Measurements from ENCODE around the gene SLC4A2.
"Not testable (repeated sequence)": the region's sequence is repeated elsewhere in the genome, so short reads cannot be mapped to it uniquely, and the experiment has no call there.

The SLC4A2 gene

GRCh38 chr7:151019130-151019447 lies 40.3 kb upstream of the SLC4A2 start:
- no peak for DNase-seq
- in situ Hi-C loops (cut with MboI; ENCODE audit: low pct_unique_long_range_greater_than_20kb, low sequenced_read_pairs), result no loop called here

- in situ Hi-C loops (cut with MboI; ENCODE audit: low pct_unique_long_range_greater_than_20kb, low sequenced_read_pairs), result no loop called here
- DNase-seq, result no peak
Measured at GRCh38 chr7:151020231-151020630, 39.2 kb upstream of the SLC4A2 start.

- in situ Hi-C loops (cut with MboI; ENCODE audit: low pct_unique_long_range_greater_than_20kb, low sequenced_read_pairs), result no loop called here
- DNase-seq, result no peak
Measured at GRCh38 chr7:151023232-151023631, 36.2 kb upstream of the SLC4A2 start.

GRCh38 chr7:151024435-151025056 lies 34.8 kb upstream of the SLC4A2 start, which contains the start of gene ATG9B:
Gene ATG9B, minus strand, starts transcription at chr7:151024494. Its CDS starts 71 bp downstream, at chr7:151024423.
- no peak for DNase-seq
- in situ Hi-C loops (cut with MboI; ENCODE audit: low pct_unique_long_range_greater_than_20kb, low sequenced_read_pairs), result no loop called here

- DNase-seq, result no peak
- in situ Hi-C loops (cut with MboI; ENCODE audit: low pct_unique_long_range_greater_than_20kb, low sequenced_read_pairs), result no loop called here
Measured at GRCh38 chr7:151025924-151026671, 33.3 kb upstream of the SLC4A2 start.

- in situ Hi-C loops (cut with MboI; ENCODE audit: low pct_unique_long_range_greater_than_20kb, low sequenced_read_pairs); DNase-seq: not testable (repeated sequence)
Measured at GRCh38 chr7:151026771-151027727, 32.3 kb upstream of the SLC4A2 start.

GRCh38 chr7:151027728-151028130 lies 31.7 kb upstream of the SLC4A2 start:
- DNase-seq; in situ Hi-C loops (cut with MboI; ENCODE audit: low pct_unique_long_range_greater_than_20kb, low sequenced_read_pairs): not testable (repeated sequence)

- in situ Hi-C loops (cut with MboI; ENCODE audit: low pct_unique_long_range_greater_than_20kb, low sequenced_read_pairs), result no loop called here
- DNase-seq, result peak; percentile 100
Measured at GRCh38 chr7:151028131-151028947, 31.1 kb upstream of the SLC4A2 start, which contains the start of gene ABCB8. Gene ABCB8, plus strand, starts transcription at chr7:151028450. Its CDS starts 66 bp downstream, at chr7:151028516.

GRCh38 chr7:151028948-151029501 lies 30.4 kb upstream of the SLC4A2 start:
- in situ Hi-C loops (cut with MboI; ENCODE audit: low pct_unique_long_range_greater_than_20kb, low sequenced_read_pairs), result no loop called here

GRCh38 chr7:151031011-151031410 lies 28.4 kb upstream of the SLC4A2 start:
- DNase-seq, result no peak
- in situ Hi-C loops (cut with MboI; ENCODE audit: low pct_unique_long_range_greater_than_20kb, low sequenced_read_pairs), result no loop called here

More at GRCh38 chr7:151028948-151029501, 30.4 kb upstream of the SLC4A2 start:
- no peak for DNase-seq

GRCh38 chr7:151032936-151033863 lies 26.2 kb upstream of the SLC4A2 start:
- DNase-seq, result no peak

GRCh38 chr7:151033864-151034249 lies 25.5 kb upstream of the SLC4A2 start:
- in situ Hi-C loops (cut with MboI; ENCODE audit: low pct_unique_long_range_greater_than_20kb, low sequenced_read_pairs), result no loop called here
- no peak for DNase-seq

More at GRCh38 chr7:151032936-151033863, 26.2 kb upstream of the SLC4A2 start:
- in situ Hi-C loops (cut with MboI; ENCODE audit: low pct_unique_long_range_greater_than_20kb, low sequenced_read_pairs), result no loop called here

- DNase-seq, result no peak
- in situ Hi-C loops (cut with MboI; ENCODE audit: low pct_unique_long_range_greater_than_20kb, low sequenced_read_pairs), result no loop called here
Measured at GRCh38 chr7:151034312-151035025, 24.9 kb upstream of the SLC4A2 start.

- DNase-seq, result no peak
- in situ Hi-C loops (cut with MboI; ENCODE audit: low pct_unique_long_range_greater_than_20kb, low sequenced_read_pairs), result no loop called here
Measured at GRCh38 chr7:151035026-151035717, 24.2 kb upstream of the SLC4A2 start.

GRCh38 chr7:151035902-151036301 lies 23.5 kb upstream of the SLC4A2 start:
- in situ Hi-C loops (cut with MboI; ENCODE audit: low pct_unique_long_range_greater_than_20kb, low sequenced_read_pairs), result no loop called here
- no peak for DNase-seq
